ENCODE data around the gene PLPP1. TPM values are rescaled to one million over a fixed set of nuclear protein-coding genes. Genes with fewer than 3 reads are reported as not detected.

The PLPP1 gene
- total RNA-seq, 2 experiments from 2014 or later, result 6.7 to 7.2 TPM

- no peak overlapping the region for H3K27ac Mint-ChIP-seq
- CTCF ChIA-PET, result no interaction called here
- no peaks in the 10 kb centered on the region for H3K9me3 Mint-ChIP-seq
- no peaks in the 10 kb centered on the region for H3K36me3 Mint-ChIP-seq
- intact Hi-C loops (cut with micrococcal nuclease), result no loop called here
- DNase-seq, result no peak
- POLR2A ChIA-PET, result no interaction called here
- H3K4me3 Mint-ChIP-seq, result no peak overlapping the region
- H3K4me1 Mint-ChIP-seq (ENCODE audit: low read depth), result peaks cover 6% of the 10 kb centered on the region
- H3K27me3 Mint-ChIP-seq, result no peaks in the 10 kb centered on the region
These were observed 80.5 kb downstream of the PLPP1 start for GRCh38 chr5:55454282-55454681.

- intact Hi-C loops (cut with micrococcal nuclease), result no loop called here
- ChIA-PET CTCF (no interaction called here), POLR2A (no interaction called here)
- H3K36me3 Mint-ChIP-seq, result no peaks in the 10 kb centered on the region
- no peak overlapping the region for H3K4me3 Mint-ChIP-seq
- DNase-seq, result no peak
- no peaks in the 10 kb centered on the region for H3K27me3 Mint-ChIP-seq
- H3K27ac Mint-ChIP-seq, result no peak overlapping the region
- no peaks in the 10 kb centered on the region for H3K9me3 Mint-ChIP-seq
- peaks cover 6% of the 10 kb centered on the region for H3K4me1 Mint-ChIP-seq (ENCODE audit: low read depth)
These were observed 81.6 kb downstream of the PLPP1 start for GRCh38 chr5:55453211-55453610.

- Mint-ChIP-seq H3K9me3 (no peaks in the 10 kb centered on the region), H3K36me3 (no peaks in the 10 kb centered on the region), H3K27ac (no peak overlapping the region), H3K4me1 (ENCODE audit: low read depth) (peaks cover 8% of the 10 kb centered on the region), H3K27me3 (no peaks in the 10 kb centered on the region), H3K4me3 (no peak overlapping the region)
- CTCF ChIA-PET, result no interaction called here
- intact Hi-C loops (cut with micrococcal nuclease), result no loop called here
- POLR2A ChIA-PET, result no interaction called here
- DNase-seq, result no peak
These were observed 82.8 kb downstream of the PLPP1 start for GRCh38 chr5:55451976-55452375.

- POLR2A ChIA-PET, result no interaction called here
- no peak overlapping the region for H3K4me3 Mint-ChIP-seq
- CTCF ChIA-PET, result interaction anchor here (1.5 kb wide), 1 partner anchor 241 kb away, joined by 3 read pairs; no protein-coding TSS in a partner anchor
- no peaks in the 10 kb centered on the region for H3K27me3 Mint-ChIP-seq
- intact Hi-C loops (cut with micrococcal nuclease), result no loop called here
- no peak for DNase-seq
- no peaks in the 10 kb centered on the region for H3K36me3 Mint-ChIP-seq
- H3K4me1 Mint-ChIP-seq (ENCODE audit: low read depth), result peaks cover 2% of the 10 kb centered on the region
- no peaks in the 10 kb centered on the region for H3K9me3 Mint-ChIP-seq
- no peak overlapping the region for H3K27ac Mint-ChIP-seq
These were observed 84.6 kb downstream of the PLPP1 start for GRCh38 chr5:55450050-55450765.

GRCh38 chr5:55446640-55447351, 88.0 kb downstream of the PLPP1 start:
- CTCF ChIA-PET, result no interaction called here
- no peak for DNase-seq
- intact Hi-C loops (cut with micrococcal nuclease), result no loop called here
- Mint-ChIP-seq H3K9me3 (no peaks in the 10 kb centered on the region), H3K4me1 (ENCODE audit: low read depth) (peaks cover 5% of the 10 kb centered on the region), H3K4me3 (no peak overlapping the region), H3K27me3 (no peaks in the 10 kb centered on the region), H3K36me3 (no peaks in the 10 kb centered on the region), H3K27ac (no peak overlapping the region)
- POLR2A ChIA-PET, result no interaction called here

- no peaks in the 10 kb centered on the region for H3K27me3 Mint-ChIP-seq
- peaks cover 13% of the 10 kb centered on the region for H3K4me1 Mint-ChIP-seq (ENCODE audit: low read depth)
- no peak overlapping the region for H3K27ac Mint-ChIP-seq
- H3K36me3 Mint-ChIP-seq, result no peaks in the 10 kb centered on the region
- DNase-seq, result no peak
- POLR2A ChIA-PET, result no interaction called here
- CTCF ChIA-PET, result no interaction called here
- intact Hi-C loops (cut with micrococcal nuclease), result no loop called here
- no peak overlapping the region for H3K4me3 Mint-ChIP-seq
- no peaks in the 10 kb centered on the region for H3K9me3 Mint-ChIP-seq
These were observed 89.0 kb downstream of the PLPP1 start for GRCh38 chr5:55445791-55446190.

- intact Hi-C loops (cut with micrococcal nuclease), result loop anchor here (5.0 kb wide), 1 partner anchor 105 kb away; no protein-coding TSS in a partner anchor
- ChIA-PET POLR2A (no interaction called here), CTCF (no interaction called here)
- peaks cover 44% of the 10 kb centered on the region for H3K4me1 Mint-ChIP-seq (ENCODE audit: low read depth)
- no peak overlapping the region for H3K4me3 Mint-ChIP-seq
- H3K27me3 Mint-ChIP-seq, result no peaks in the 10 kb centered on the region
- peaks cover 2% of the 10 kb centered on the region for H3K36me3 Mint-ChIP-seq
- no peaks in the 10 kb centered on the region for H3K9me3 Mint-ChIP-seq
- peak overlapping the region; percentile 14 for H3K27ac Mint-ChIP-seq
- DNase-seq, result no peak
These were observed 92.8 kb downstream of the PLPP1 start for GRCh38 chr5:55441954-55442353.

- Mint-ChIP-seq H3K4me1 (ENCODE audit: low read depth) (peaks cover 44% of the 10 kb centered on the region), H3K4me3 (no peak overlapping the region), H3K27ac (peak overlapping the region; percentile 14), H3K36me3 (peaks cover 5% of the 10 kb centered on the region), H3K9me3 (peaks cover 2% of the 10 kb centered on the region), H3K27me3 (no peaks in the 10 kb centered on the region)
- CTCF ChIA-PET, result interaction anchor here (0.6 kb wide), 1 partner anchor 119 kb away, joined by 3 read pairs; no protein-coding TSS in a partner anchor
- DNase-seq, result no peak
- intact Hi-C loops (cut with micrococcal nuclease), result loop anchor here (5.0 kb wide), 1 partner anchor 104 kb away; no protein-coding TSS in a partner anchor
- POLR2A ChIA-PET, result no interaction called here
These were observed 93.5 kb downstream of the PLPP1 start for GRCh38 chr5:55441107-55441771.

GRCh38 chr5:55440188-55440646, 94.5 kb downstream of the PLPP1 start:
- intact Hi-C loops (cut with micrococcal nuclease), result loop anchor here (1.0 to 5.0 kb wide), 2 partner anchors 19 to 103 kb away; no protein-coding TSS in a partner anchor
- peak; percentile 43 for DNase-seq
- Mint-ChIP-seq H3K36me3 (peaks cover 12% of the 10 kb centered on the region), H3K9me3 (peaks cover 12% of the 10 kb centered on the region), H3K4me1 (ENCODE audit: low read depth) (peaks cover 44% of the 10 kb centered on the region), H3K27me3 (no peaks in the 10 kb centered on the region), H3K4me3 (no peak overlapping the region), H3K27ac (peak overlapping the region; percentile 61)
- CTCF ChIA-PET, result interaction anchor here (0.7 to 1.6 kb wide), 4 partner anchors 17 to 502 kb away, joined by 3 to 4 read pairs (median 3); no protein-coding TSS in a partner anchor
- POLR2A ChIA-PET, result no interaction called here

- Mint-ChIP-seq H3K4me3 (no peak overlapping the region), H3K4me1 (ENCODE audit: low read depth) (peaks cover 44% of the 10 kb centered on the region), H3K36me3 (peaks cover 22% of the 10 kb centered on the region), H3K27me3 (no peaks in the 10 kb centered on the region), H3K9me3 (peaks cover 24% of the 10 kb centered on the region), H3K27ac (no peak overlapping the region)
- CTCF ChIA-PET, result interaction anchor here (1.1 kb wide), 1 partner anchor 24 kb away, joined by 3 read pairs; no protein-coding TSS in a partner anchor
- DNase-seq, result no peak
- POLR2A ChIA-PET, result no interaction called here
- intact Hi-C loops (cut with micrococcal nuclease), result no loop called here
These were observed 95.8 kb downstream of the PLPP1 start for GRCh38 chr5:55438998-55439397.

GRCh38 chr5:55437859-55438206, 96.9 kb downstream of the PLPP1 start:
- H3K4me1 Mint-ChIP-seq (ENCODE audit: low read depth), result peaks cover 44% of the 10 kb centered on the region
- H3K4me3 Mint-ChIP-seq, result no peak overlapping the region
- no peak overlapping the region for H3K27ac Mint-ChIP-seq
- peaks cover 27% of the 10 kb centered on the region for H3K9me3 Mint-ChIP-seq
- DNase-seq, result no peak
- ChIA-PET CTCF (no interaction called here), POLR2A (no interaction called here)
- H3K27me3 Mint-ChIP-seq, result no peaks in the 10 kb centered on the region
- peaks cover 23% of the 10 kb centered on the region for H3K36me3 Mint-ChIP-seq
- intact Hi-C loops (cut with micrococcal nuclease), result no loop called here

- Mint-ChIP-seq H3K4me1 (ENCODE audit: low read depth) (peaks cover 42% of the 10 kb centered on the region), H3K27ac (no peak overlapping the region), H3K27me3 (no peaks in the 10 kb centered on the region), H3K9me3 (peaks cover 31% of the 10 kb centered on the region), H3K4me3 (no peak overlapping the region), H3K36me3 (peaks cover 26% of the 10 kb centered on the region)
- ChIA-PET CTCF (no interaction called here), POLR2A (no interaction called here)
- intact Hi-C loops (cut with micrococcal nuclease), result no loop called here
- DNase-seq, result no peak
These were observed 97.3 kb downstream of the PLPP1 start for GRCh38 chr5:55437452-55437851.

Data from activated CD4-positive, alpha-beta memory T cell treated with anti-CD3 and anti-CD28 coated beads for 36 hours (primary cell).